ENCODE results near the gene TNFRSF12A.

- TF ChIP-seq CTCF (IDR thresholded peaks at IDR 0.05) (no peak), POLR2A (IDR thresholded peaks at IDR 0.05) (no peak)
These were observed 48.8 kb upstream of the TNFRSF12A start for GRCh38 chr16:2971134-2971984.
